Endothelial cell of umbilical vein (primary cell): ENCODE measurements around the gene STRN3.

Experiments
- CTCF ChIP-seq, 2 donors: IDR thresholded peaks; 1 replicate in 1 of 2; 2 replicates in 1 of 2; pipeline ENCODE4 v1.5.1; 2011; ENCODE audit warnings: low read length in 2 of 2, mild to moderate bottlenecking in 2 of 2, moderate library complexity in 2 of 2, control low read depth in 1 of 2, inconsistent platforms in 1 of 2, low read depth in 1 of 2; ENCODE audit not compliant: insufficient read depth in 1 of 2; ENCODE audit errors: extremely low read depth in 1 of 2
- POLR2A ChIP-seq: IDR thresholded peaks from 2 replicates; pipeline ENCODE4 v1.6.1; 2012; ENCODE audit warnings: low read depth, mild to moderate bottlenecking, control low read depth, low read length
- POLR2AphosphoS5 ChIP-seq: IDR thresholded peaks from 2 replicates; pipeline ENCODE4 v1.6.1; 2012; ENCODE audit warnings: low read depth, mild to moderate bottlenecking, control low read depth, low read length, moderate library complexity; ENCODE audit not compliant: insufficient read depth

GRCh38 chr14:30935445-30935844 lies 90.7 kb downstream of the STRN3 start:
- TF ChIP-seq CTCF (IDR thresholded peaks at IDR 0.05; ENCODE audit: extremely low read depth in 1 of 2, insufficient read depth in 1 of 2, low read depth in 1 of 2, low read length in 2 of 2) (no peak), POLR2AphosphoS5 (no peak), POLR2A (no peak)
